Stimulated activated CD8-positive, alpha-beta memory T cell treated with anti-CD3 and anti-CD28 coated beads, Interleukin-4, amount 100 ng/mL, for 4 hours (primary cell): ENCODE data around the gene CUL9.

Experiments used
- DNase-seq, 2 donors: peaks; one replicate each; pipeline ENCODE4 v3.0.0-alpha.2; 2020; ENCODE audit warnings: low read depth in 2 of 2, low spot score in 1 of 2

CUL9 gene

GRCh38 chr6:43269273-43270007 is 87.4 kb downstream of the CUL9 start:
- peak in 1 of 2 donors; percentile 29 for DNase-seq

GRCh38 chr6:43271103-43271815 is 89.3 kb downstream of the CUL9 start:
- no peak for DNase-seq

GRCh38 chr6:43271944-43272343 is 89.9 kb downstream of the CUL9 start:
- no peak for DNase-seq

GRCh38 chr6:43273707-43274106 is 91.7 kb downstream of the CUL9 start:
- no peak for DNase-seq
